HCT116 (cell line): Measurements from ENCODE around the gene SMARCB1.

Experiments
- EZH2phosphoT487 ChIP-seq: fragments of 200-600 bp; IDR thresholded peaks from 2 replicates; pipeline ENCODE4 v1.6.1; 2018; ENCODE audit warnings: antibody characterized with exemption, borderline replicate concordance
- FOSL1 ChIP-seq: IDR thresholded peaks from 2 replicates; pipeline ENCODE4 v1.6.1; 2012; ENCODE audit warnings: low read depth
- POLR2A ChIP-seq: IDR thresholded peaks from 2 replicates; pipeline ENCODE4 v1.7.0; 2011; ENCODE audit warnings: borderline replicate concordance; ENCODE audit not compliant: insufficient read depth, insufficient read length; ENCODE audit errors: extremely low read depth
- POLR2AphosphoS5 ChIP-seq: IDR thresholded peaks from 2 replicates; pipeline ENCODE4 v1.6.1; 2011; ENCODE audit warnings: mild to moderate bottlenecking, low read depth, low read length, moderate library complexity
- RAD21 ChIP-seq: IDR thresholded peaks from 2 replicates; pipeline ENCODE4 v1.6.1; 2012; ENCODE audit warnings: low read depth, mild to moderate bottlenecking
- SP1 ChIP-seq: IDR thresholded peaks from 2 replicates; pipeline ENCODE4 v1.6.1; 2012; ENCODE audit warnings: low read depth
- YY1 ChIP-seq: IDR thresholded peaks from 2 replicates; pipeline ENCODE4 v1.6.1; 2011; ENCODE audit warnings: low read length, low read depth, moderate library complexity, mild to moderate bottlenecking; ENCODE audit not compliant: insufficient replicate concordance; ENCODE audit errors: extremely low read depth
- ZNF274 ChIP-seq: fragments of 200-500 bp; sonication (Bioruptor generic); IDR thresholded peaks from 2 replicates; pipeline ENCODE4 v1.6.1; 2014; ENCODE audit warnings: mild to moderate bottlenecking, low read depth, low read length, inconsistent platforms
- TF ChIP-seq, protein P1 (sequence below), 3 experiments: fragments of 200-600 bp in 1 of 3; sonication (generic) in 1 of 3; IDR thresholded peaks in 2 of 3; conservative IDR thresholded peaks in 1 of 3; 2 replicates each; pipeline ENCODE4 v1.5.1; 2012 to 2017; ENCODE audit warnings: low read depth in 2 of 3, low read length in 2 of 3, antibody characterized with exemption in 1 of 3, borderline replicate concordance in 1 of 3, control low read depth in 1 of 3, mild to moderate bottlenecking in 1 of 3, mixed read lengths in 1 of 3, mixed run types in 1 of 3, moderate library complexity in 1 of 3; ENCODE audit not compliant: insufficient read depth in 1 of 3
- TF ChIP-seq, protein P2 (sequence below): IDR thresholded peaks from 2 replicates; pipeline ENCODE4 v1.6.1; 2012
- TF ChIP-seq, protein P3 (sequence below): IDR thresholded peaks from 2 replicates; pipeline ENCODE4 v1.6.1; 2012; ENCODE audit warnings: low read depth

DNA sequence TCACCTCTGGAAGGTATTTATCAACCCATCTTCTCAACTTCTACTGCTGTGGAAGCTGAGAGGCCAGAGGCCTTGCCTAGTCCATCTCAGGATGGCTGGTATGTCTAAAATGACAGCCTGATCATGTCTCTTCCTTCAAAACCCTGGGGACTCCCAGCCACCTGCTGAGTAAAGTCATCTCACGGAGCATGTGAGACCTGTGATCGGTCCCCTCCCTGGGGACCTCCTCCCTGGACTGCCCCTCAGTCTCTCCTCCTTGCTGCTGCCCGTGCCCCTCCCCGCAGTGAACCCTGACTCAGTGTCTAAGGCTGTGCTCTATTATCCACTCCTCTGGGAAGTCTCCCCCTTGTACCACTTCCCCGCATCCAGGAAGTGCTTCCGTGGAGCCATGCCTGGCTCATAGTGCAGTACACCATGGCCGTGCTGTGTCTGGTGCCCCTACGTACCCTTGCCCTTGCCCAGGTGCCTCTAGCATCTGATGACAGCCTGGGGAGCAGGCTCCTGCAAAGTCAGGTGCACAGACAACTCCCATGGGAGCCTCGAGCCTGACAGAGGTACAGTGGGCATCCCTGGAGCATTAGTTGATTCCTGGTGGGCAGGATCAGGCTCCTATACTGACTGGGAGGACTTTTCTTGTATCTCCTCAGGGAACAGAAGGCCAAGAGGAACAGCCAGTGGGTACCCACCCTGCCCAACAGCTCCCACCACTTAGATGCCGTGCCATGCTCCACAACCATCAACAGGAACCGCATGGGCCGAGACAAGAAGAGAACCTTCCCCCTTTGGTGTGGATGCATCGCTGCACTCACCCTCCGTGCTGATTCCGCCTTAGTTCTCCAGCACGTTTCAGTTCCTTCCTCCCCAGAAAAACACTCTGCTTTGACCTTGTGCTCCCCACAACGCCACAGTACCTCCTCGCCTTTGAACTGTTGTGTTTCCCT lies 13.8 kb downstream of the SMARCB1 start:
- TF ChIP-seq, protein P1, sequence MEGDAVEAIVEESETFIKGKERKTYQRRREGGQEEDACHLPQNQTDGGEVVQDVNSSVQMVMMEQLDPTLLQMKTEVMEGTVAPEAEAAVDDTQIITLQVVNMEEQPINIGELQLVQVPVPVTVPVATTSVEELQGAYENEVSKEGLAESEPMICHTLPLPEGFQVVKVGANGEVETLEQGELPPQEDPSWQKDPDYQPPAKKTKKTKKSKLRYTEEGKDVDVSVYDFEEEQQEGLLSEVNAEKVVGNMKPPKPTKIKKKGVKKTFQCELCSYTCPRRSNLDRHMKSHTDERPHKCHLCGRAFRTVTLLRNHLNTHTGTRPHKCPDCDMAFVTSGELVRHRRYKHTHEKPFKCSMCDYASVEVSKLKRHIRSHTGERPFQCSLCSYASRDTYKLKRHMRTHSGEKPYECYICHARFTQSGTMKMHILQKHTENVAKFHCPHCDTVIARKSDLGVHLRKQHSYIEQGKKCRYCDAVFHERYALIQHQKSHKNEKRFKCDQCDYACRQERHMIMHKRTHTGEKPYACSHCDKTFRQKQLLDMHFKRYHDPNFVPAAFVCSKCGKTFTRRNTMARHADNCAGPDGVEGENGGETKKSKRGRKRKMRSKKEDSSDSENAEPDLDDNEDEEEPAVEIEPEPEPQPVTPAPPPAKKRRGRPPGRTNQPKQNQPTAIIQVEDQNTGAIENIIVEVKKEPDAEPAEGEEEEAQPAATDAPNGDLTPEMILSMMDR (IDR thresholded peaks at IDR 0.05 in 2 of 3, conservative IDR thresholded peaks at IDR 0.05 in 1 of 3; ENCODE audit: borderline replicate concordance in 1 of 3, insufficient read depth in 1 of 3, low read depth in 2 of 3, low read length in 2 of 3) = no peak
- no peak for TF ChIP-seq POLR2A
- TF ChIP-seq RAD21 = no peak
- TF ChIP-seq POLR2AphosphoS5 = no peak
- no peak for TF ChIP-seq ZNF274
- no peak for TF ChIP-seq FOSL1
- TF ChIP-seq EZH2phosphoT487 = no peak
- TF ChIP-seq, protein P2, sequence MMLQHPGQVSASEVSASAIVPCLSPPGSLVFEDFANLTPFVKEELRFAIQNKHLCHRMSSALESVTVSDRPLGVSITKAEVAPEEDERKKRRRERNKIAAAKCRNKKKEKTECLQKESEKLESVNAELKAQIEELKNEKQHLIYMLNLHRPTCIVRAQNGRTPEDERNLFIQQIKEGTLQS = no peak
- TF ChIP-seq YY1 = no peak
- TF ChIP-seq SP1 = no peak
- TF ChIP-seq, protein P3, sequence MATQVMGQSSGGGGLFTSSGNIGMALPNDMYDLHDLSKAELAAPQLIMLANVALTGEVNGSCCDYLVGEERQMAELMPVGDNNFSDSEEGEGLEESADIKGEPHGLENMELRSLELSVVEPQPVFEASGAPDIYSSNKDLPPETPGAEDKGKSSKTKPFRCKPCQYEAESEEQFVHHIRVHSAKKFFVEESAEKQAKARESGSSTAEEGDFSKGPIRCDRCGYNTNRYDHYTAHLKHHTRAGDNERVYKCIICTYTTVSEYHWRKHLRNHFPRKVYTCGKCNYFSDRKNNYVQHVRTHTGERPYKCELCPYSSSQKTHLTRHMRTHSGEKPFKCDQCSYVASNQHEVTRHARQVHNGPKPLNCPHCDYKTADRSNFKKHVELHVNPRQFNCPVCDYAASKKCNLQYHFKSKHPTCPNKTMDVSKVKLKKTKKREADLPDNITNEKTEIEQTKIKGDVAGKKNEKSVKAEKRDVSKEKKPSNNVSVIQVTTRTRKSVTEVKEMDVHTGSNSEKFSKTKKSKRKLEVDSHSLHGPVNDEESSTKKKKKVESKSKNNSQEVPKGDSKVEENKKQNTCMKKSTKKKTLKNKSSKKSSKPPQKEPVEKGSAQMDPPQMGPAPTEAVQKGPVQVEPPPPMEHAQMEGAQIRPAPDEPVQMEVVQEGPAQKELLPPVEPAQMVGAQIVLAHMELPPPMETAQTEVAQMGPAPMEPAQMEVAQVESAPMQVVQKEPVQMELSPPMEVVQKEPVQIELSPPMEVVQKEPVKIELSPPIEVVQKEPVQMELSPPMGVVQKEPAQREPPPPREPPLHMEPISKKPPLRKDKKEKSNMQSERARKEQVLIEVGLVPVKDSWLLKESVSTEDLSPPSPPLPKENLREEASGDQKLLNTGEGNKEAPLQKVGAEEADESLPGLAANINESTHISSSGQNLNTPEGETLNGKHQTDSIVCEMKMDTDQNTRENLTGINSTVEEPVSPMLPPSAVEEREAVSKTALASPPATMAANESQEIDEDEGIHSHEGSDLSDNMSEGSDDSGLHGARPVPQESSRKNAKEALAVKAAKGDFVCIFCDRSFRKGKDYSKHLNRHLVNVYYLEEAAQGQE = no peak
